ENCODE measurements around the gene TP53BP1.

GRCh38 chr15:43463998-43464397 lies 29.0 kb downstream of the TP53BP1 start:
- TF ChIP-seq, protein P1, sequence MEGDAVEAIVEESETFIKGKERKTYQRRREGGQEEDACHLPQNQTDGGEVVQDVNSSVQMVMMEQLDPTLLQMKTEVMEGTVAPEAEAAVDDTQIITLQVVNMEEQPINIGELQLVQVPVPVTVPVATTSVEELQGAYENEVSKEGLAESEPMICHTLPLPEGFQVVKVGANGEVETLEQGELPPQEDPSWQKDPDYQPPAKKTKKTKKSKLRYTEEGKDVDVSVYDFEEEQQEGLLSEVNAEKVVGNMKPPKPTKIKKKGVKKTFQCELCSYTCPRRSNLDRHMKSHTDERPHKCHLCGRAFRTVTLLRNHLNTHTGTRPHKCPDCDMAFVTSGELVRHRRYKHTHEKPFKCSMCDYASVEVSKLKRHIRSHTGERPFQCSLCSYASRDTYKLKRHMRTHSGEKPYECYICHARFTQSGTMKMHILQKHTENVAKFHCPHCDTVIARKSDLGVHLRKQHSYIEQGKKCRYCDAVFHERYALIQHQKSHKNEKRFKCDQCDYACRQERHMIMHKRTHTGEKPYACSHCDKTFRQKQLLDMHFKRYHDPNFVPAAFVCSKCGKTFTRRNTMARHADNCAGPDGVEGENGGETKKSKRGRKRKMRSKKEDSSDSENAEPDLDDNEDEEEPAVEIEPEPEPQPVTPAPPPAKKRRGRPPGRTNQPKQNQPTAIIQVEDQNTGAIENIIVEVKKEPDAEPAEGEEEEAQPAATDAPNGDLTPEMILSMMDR (conservative IDR thresholded peaks at IDR 0.05): no peak
- TF ChIP-seq ZFX (IDR thresholded peaks at IDR 0.05): no peak
